Prostate gland (tissue), 2 donors: ENCODE measurements around the gene LMLN. TPM values are rescaled to one million over a fixed set of nuclear protein-coding genes. Genes with fewer than 3 reads are reported as not detected.

Experiments used
- DNase-seq: peaks from one replicate; pipeline ENCODE4 v3.0.0-alpha.2; 2019; ENCODE audit warnings: low spot score
- H3K27ac ChIP-seq, 2 donors: fragments of 200-600 bp; sonication (generic); 2 replicates each; pipeline ENCODE4 v1.5.1; 2017 to 2019
- H3K27me3 ChIP-seq: fragments of 200-600 bp; sonication (generic); replicated peaks from 2 replicates; pipeline ENCODE4 v1.5.1; 2019; ENCODE audit not compliant: insufficient read depth
- H3K36me3 ChIP-seq, 2 donors: fragments of 200-600 bp; sonication (generic); 1 replicate in 1 of 2; 2 replicates in 1 of 2; pipeline versions ENCODE4 v1.5.1 to v1.8.1; 2017 to 2019
- H3K4me1 ChIP-seq: fragments of 200-600 bp; sonication (generic); replicated peaks from 2 replicates; pipeline ENCODE4 v1.5.1; 2019
- H3K4me3 ChIP-seq, 2 donors: fragments of 200-600 bp; sonication (generic); 2 replicates each; pipeline ENCODE4 v1.5.1; 2017 to 2019
- H3K9me3 ChIP-seq: fragments of 200-600 bp; sonication (generic); 2 replicates; pipeline ENCODE4 v1.5.1; 2017
- CTCF ChIP-seq, 4 experiments: fragments of 200-600 bp in 2 of 4; fragments of 450-650 bp in 2 of 4; sonication (generic) in 2 of 4; IDR thresholded peaks; 1 replicate in 3 of 4; 2 replicates in 1 of 4; pipeline ENCODE4 v1.5.1; 2016 to 2019; ENCODE audit warnings: antibody characterized with exemption in 4 of 4, mild to moderate bottlenecking in 2 of 4, moderate library complexity in 2 of 4
- POLR2A ChIP-seq: fragments of 450-650 bp; IDR thresholded peaks from one replicate; pipeline ENCODE4 v1.6.1; 2016; ENCODE audit warnings: antibody characterized with exemption, mild to moderate bottlenecking
- POLR2AphosphoS5 ChIP-seq: sonication (generic); formaldehyde crosslinking; IDR thresholded peaks from one replicate; pipeline ENCODE4 v1.6.1; 2017; ENCODE audit warnings: antibody characterized with exemption
- whole genome bisulfite sequencing: methylation state at CpG from one replicate; pipeline ENCODE4 v1.1.5; 2018; 5-methylcytosine and 5-hydroxymethylcytosine counted together
- intact Hi-C: fragments of 100-400 bp; cut with DNase I; formaldehyde crosslinking; loops from one replicate; pipeline ENCODE4 v1.14.2; 2022
- total RNA-seq, 2 donors: library from RNA; depleted of rRNA; stranded (reverse); fragments of >200 nt; gene quantifications; one replicate each; pipeline ENCODE4 v1.1.0, GENCODE V29; 2016

Gene LMLN
- total RNA-seq, 2 donors from 2014 or later: 6.8 to 16.9 TPM

GRCh38 chr3:197949191-197949777 lies 10.7 kb upstream of the LMLN start:
- no peaks in the 10 kb centered on the region for H3K9me3 ChIP-seq
- peak overlapping the region; percentile 58 to 63 for H3K4me3 ChIP-seq
- peak overlapping the region; percentile 88 to 91 for H3K27ac ChIP-seq
- TF ChIP-seq POLR2AphosphoS5 (no peak), POLR2A (no peak), CTCF (IDR thresholded peaks at IDR 0.05) (no peak)
- WGBS: 18% methylated on average over 17 of the region's 17 CpGs
- peaks cover 0 to 18% of the 10 kb centered on the region in 2 donors for H3K36me3 ChIP-seq
- intact Hi-C loops: no loop called here
- H3K4me1 ChIP-seq: peaks cover 12% of the 10 kb centered on the region
- no peaks in the 10 kb centered on the region for H3K27me3 ChIP-seq
- DNase-seq: no peak

GRCh38 chr3:197949778-197950676 lies 10.0 kb upstream of the LMLN start, which contains the start of gene RPL35A:
Gene RPL35A (plus strand): TSS chr3:197950190. CDS start chr3:197950968, 778 bp downstream.
- Histone ChIP-seq H3K27me3 (no peaks in the 10 kb centered on the region), H3K9me3 (no peaks in the 10 kb centered on the region), H3K27ac (peak within 1 kb of the TSS; percentile 88 to 91), H3K4me1 (peaks cover 12% of the 10 kb centered on the region), H3K4me3 (peak within 1 kb of the TSS; percentile 58 to 63), H3K36me3 (peaks cover 5 to 25% of the 10 kb centered on the region in 2 donors)
- WGBS: under 1% methylated on average over 36 of the region's 36 CpGs
- peak; percentile 96 for TF ChIP-seq POLR2AphosphoS5
- TF ChIP-seq POLR2A: peak; percentile 67
- TF ChIP-seq CTCF (IDR thresholded peaks at IDR 0.05): peak in 2 of 4 experiments; percentile 2 to 9
- intact Hi-C loops: no loop called here
- peak; percentile 84 for DNase-seq

- under 1% methylated on average over 11 of the region's 11 CpGs for WGBS
- intact Hi-C loops: no loop called here
These were observed 9.3 kb upstream of the LMLN start for GRCh38 chr3:197950677-197951061.

GRCh38 chr3:197951392-197951990 lies 8.5 kb upstream of the LMLN start:
- DNase-seq: no peak
- no peak for TF ChIP-seq POLR2AphosphoS5
- TF ChIP-seq CTCF (IDR thresholded peaks at IDR 0.05): no peak
- TF ChIP-seq POLR2A: no peak
- Histone ChIP-seq H3K27me3 (no peaks in the 10 kb centered on the region), H3K27ac (peak overlapping the region in 1 of 2 donors; percentile 91), H3K9me3 (no peaks in the 10 kb centered on the region), H3K4me3 (peak overlapping the region; percentile 58 to 63), H3K36me3 (peaks cover 5 to 25% of the 10 kb centered on the region in 2 donors), H3K4me1 (peaks cover 12% of the 10 kb centered on the region)
- intact Hi-C loops: no loop called here
- 87% methylated on average over 21 of the region's 21 CpGs for WGBS

More at GRCh38 chr3:197950677-197951061, 9.3 kb upstream of the LMLN start:
- Histone ChIP-seq H3K9me3 (no peaks in the 10 kb centered on the region), H3K27ac (peak overlapping the region; percentile 88 to 91), H3K36me3 (peaks cover 5 to 25% of the 10 kb centered on the region in 2 donors), H3K4me1 (peaks cover 12% of the 10 kb centered on the region), H3K4me3 (peak overlapping the region; percentile 58 to 63), H3K27me3 (no peaks in the 10 kb centered on the region)
- TF ChIP-seq POLR2A (no peak), CTCF (IDR thresholded peaks at IDR 0.05) (no peak), POLR2AphosphoS5 (no peak)
- DNase-seq: no peak
